ENCODE results near the gene PIP5K1B. TPM values are rescaled to one million over a fixed set of nuclear protein-coding genes. Genes with fewer than 3 reads are reported as not detected.

Gene PIP5K1B
- total RNA-seq, 1 experiment from 2014 or later = not detected

GRCh38 chr9:68947015-68947414 is 242.0 kb downstream of the PIP5K1B start:
- TF ChIP-seq, protein P1, sequence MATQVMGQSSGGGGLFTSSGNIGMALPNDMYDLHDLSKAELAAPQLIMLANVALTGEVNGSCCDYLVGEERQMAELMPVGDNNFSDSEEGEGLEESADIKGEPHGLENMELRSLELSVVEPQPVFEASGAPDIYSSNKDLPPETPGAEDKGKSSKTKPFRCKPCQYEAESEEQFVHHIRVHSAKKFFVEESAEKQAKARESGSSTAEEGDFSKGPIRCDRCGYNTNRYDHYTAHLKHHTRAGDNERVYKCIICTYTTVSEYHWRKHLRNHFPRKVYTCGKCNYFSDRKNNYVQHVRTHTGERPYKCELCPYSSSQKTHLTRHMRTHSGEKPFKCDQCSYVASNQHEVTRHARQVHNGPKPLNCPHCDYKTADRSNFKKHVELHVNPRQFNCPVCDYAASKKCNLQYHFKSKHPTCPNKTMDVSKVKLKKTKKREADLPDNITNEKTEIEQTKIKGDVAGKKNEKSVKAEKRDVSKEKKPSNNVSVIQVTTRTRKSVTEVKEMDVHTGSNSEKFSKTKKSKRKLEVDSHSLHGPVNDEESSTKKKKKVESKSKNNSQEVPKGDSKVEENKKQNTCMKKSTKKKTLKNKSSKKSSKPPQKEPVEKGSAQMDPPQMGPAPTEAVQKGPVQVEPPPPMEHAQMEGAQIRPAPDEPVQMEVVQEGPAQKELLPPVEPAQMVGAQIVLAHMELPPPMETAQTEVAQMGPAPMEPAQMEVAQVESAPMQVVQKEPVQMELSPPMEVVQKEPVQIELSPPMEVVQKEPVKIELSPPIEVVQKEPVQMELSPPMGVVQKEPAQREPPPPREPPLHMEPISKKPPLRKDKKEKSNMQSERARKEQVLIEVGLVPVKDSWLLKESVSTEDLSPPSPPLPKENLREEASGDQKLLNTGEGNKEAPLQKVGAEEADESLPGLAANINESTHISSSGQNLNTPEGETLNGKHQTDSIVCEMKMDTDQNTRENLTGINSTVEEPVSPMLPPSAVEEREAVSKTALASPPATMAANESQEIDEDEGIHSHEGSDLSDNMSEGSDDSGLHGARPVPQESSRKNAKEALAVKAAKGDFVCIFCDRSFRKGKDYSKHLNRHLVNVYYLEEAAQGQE (IDR thresholded peaks at IDR 0.05; ENCODE audit: insufficient read depth in 1 of 2, low read depth in 2 of 2, low read length in 1 of 2) = no peak
- TF ChIP-seq POLR2AphosphoS5 (IDR thresholded peaks at IDR 0.05; ENCODE audit: low read depth, low read length) (no peak), CTCF (IDR thresholded peaks at IDR 0.05) (no peak), TCF7L2 (IDR thresholded peaks at IDR 0.05; ENCODE audit: low read depth, low read length) (no peak), SIN3A (IDR thresholded peaks at IDR 0.05; ENCODE audit: borderline replicate concordance, insufficient read depth, low read depth, low read length) (no peak)
- POLR2A ChIA-PET = no interaction called here
- Histone ChIP-seq H3K27ac (ENCODE audit: low read length) (no peak overlapping the region), H3K4me1 (ENCODE audit: control insufficient read depth, insufficient read depth, low read length) (no peaks in the 10 kb centered on the region), H3K9me3 (ENCODE audit: control insufficient read depth, insufficient read depth, low read depth, low read length) (no peaks in the 10 kb centered on the region), H3K27me3 (ENCODE audit: control insufficient read depth, insufficient read depth, low read length) (no peaks in the 10 kb centered on the region), H3K36me3 (ENCODE audit: control insufficient read depth, insufficient read depth, low read length) (no peaks in the 10 kb centered on the region), H3K4me3 (ENCODE audit: low read depth in 2 of 2, low read length in 2 of 2) (no peak overlapping the region)
- in situ Hi-C loops (cut with HindIII; ENCODE audit: low pct_unique_long_range_greater_than_20kb, low sequenced_read_pairs) (no loop called here), intact Hi-C loops (cut with micrococcal nuclease; ENCODE audit: unreplicated experiment) (no loop called here)
- no TSS peak for BruUV-seq (replicated peaks)
- no peak for ATAC-seq
- CTCF ChIA-PET = no interaction called here
- no peak for DNase-seq (ENCODE audit: low read depth, low spot score)

- intact Hi-C loops (cut with micrococcal nuclease; ENCODE audit: unreplicated experiment) = no loop called here
- ChIA-PET CTCF (no interaction called here), POLR2A (no interaction called here)
- H3K9me3 ChIP-seq (ENCODE audit: control insufficient read depth, insufficient read depth, low read depth, low read length) = no peaks in the 10 kb centered on the region
- in situ Hi-C loops (cut with HindIII; ENCODE audit: low pct_unique_long_range_greater_than_20kb, low sequenced_read_pairs) = no loop called here
- DNase-seq (ENCODE audit: low read depth, low spot score) (no peak), ATAC-seq (no peak)
- H3K27me3 ChIP-seq (ENCODE audit: control insufficient read depth, insufficient read depth, low read length) = no peaks in the 10 kb centered on the region
- H3K4me1 ChIP-seq (ENCODE audit: control insufficient read depth, insufficient read depth, low read length) = no peaks in the 10 kb centered on the region
- no peak overlapping the region for H3K4me3 ChIP-seq (ENCODE audit: low read depth in 2 of 2, low read length in 2 of 2)
- H3K27ac ChIP-seq (ENCODE audit: low read length) = no peak overlapping the region
- H3K36me3 ChIP-seq (ENCODE audit: control insufficient read depth, insufficient read depth, low read length) = no peaks in the 10 kb centered on the region
- no TSS peak for BruUV-seq (replicated peaks)
- TF ChIP-seq CTCF (IDR thresholded peaks at IDR 0.05) = no peak
- TF ChIP-seq, protein P1 (IDR thresholded peaks at IDR 0.05; ENCODE audit: insufficient read depth in 1 of 2, low read depth in 2 of 2, low read length in 1 of 2) = no peak
- TF ChIP-seq TCF7L2 (IDR thresholded peaks at IDR 0.05; ENCODE audit: low read depth, low read length) = no peak
- no peak for TF ChIP-seq POLR2AphosphoS5 (IDR thresholded peaks at IDR 0.05; ENCODE audit: low read depth, low read length)
- TF ChIP-seq SIN3A (IDR thresholded peaks at IDR 0.05; ENCODE audit: borderline replicate concordance, insufficient read depth, low read depth, low read length) = no peak
These were observed 243.0 kb downstream of the PIP5K1B start for GRCh38 chr9:68947842-68948569.
